Thyroid gland (tissue), 4 donors: ENCODE results near the gene MROH8.

Experiments
- POLR2A ChIP-seq, 2 donors: fragments of 450-650 bp; IDR thresholded peaks; one replicate each; pipeline ENCODE4 v1.6.1; 2017; ENCODE audit warnings: antibody characterized with exemption in 2 of 2, mild to moderate bottlenecking in 2 of 2, moderate library complexity in 1 of 2
- TF ChIP-seq, protein P1 (sequence below), 6 experiments: fragments of 200-600 bp in 3 of 6; fragments of 450-650 bp in 3 of 6; sonication (generic) in 3 of 6; IDR thresholded peaks; one replicate each; pipeline ENCODE4 v1.5.1; 2016 to 2019; ENCODE audit warnings: antibody characterized with exemption in 6 of 6, mild to moderate bottlenecking in 2 of 6, inconsistent platforms in 1 of 6, moderate library complexity in 1 of 6

- TF ChIP-seq, protein P1, sequence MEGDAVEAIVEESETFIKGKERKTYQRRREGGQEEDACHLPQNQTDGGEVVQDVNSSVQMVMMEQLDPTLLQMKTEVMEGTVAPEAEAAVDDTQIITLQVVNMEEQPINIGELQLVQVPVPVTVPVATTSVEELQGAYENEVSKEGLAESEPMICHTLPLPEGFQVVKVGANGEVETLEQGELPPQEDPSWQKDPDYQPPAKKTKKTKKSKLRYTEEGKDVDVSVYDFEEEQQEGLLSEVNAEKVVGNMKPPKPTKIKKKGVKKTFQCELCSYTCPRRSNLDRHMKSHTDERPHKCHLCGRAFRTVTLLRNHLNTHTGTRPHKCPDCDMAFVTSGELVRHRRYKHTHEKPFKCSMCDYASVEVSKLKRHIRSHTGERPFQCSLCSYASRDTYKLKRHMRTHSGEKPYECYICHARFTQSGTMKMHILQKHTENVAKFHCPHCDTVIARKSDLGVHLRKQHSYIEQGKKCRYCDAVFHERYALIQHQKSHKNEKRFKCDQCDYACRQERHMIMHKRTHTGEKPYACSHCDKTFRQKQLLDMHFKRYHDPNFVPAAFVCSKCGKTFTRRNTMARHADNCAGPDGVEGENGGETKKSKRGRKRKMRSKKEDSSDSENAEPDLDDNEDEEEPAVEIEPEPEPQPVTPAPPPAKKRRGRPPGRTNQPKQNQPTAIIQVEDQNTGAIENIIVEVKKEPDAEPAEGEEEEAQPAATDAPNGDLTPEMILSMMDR (IDR thresholded peaks at IDR 0.05) = no peak
- no peak for TF ChIP-seq POLR2A (IDR thresholded peaks at IDR 0.05)
These were observed 15.5 kb upstream of the MROH8 start for GRCh38 chr20:37194621-37195417.
